Immature natural killer cell (primary cell): Measurements from ENCODE around the gene CCDC102A. TPM values are rescaled to one million over a fixed set of nuclear protein-coding genes. Genes with fewer than 3 reads are reported as not detected.

Experiments
- DNase-seq, 3 donors: peaks; one replicate each; pipeline ENCODE4 v3.0.0; 2022; ENCODE audit warnings: mixed read lengths in 1 of 3
- H3K27ac Mint-ChIP-seq, 6 donors: one replicate each; pipeline ENCODE4 v1.8.0; 2020; ENCODE audit warnings: mixed read lengths in 6 of 6, mild to moderate bottlenecking in 5 of 6, inconsistent platforms in 4 of 6, moderate library complexity in 3 of 6
- H3K27me3 Mint-ChIP-seq, 3 donors: one replicate each; pipeline ENCODE4 v1.8.0; 2020 to 2021; ENCODE audit warnings: low read depth in 3 of 3, mild to moderate bottlenecking in 3 of 3, mixed read lengths in 3 of 3, moderate library complexity in 3 of 3, inconsistent platforms in 1 of 3
- H3K36me3 Mint-ChIP-seq, 3 donors: one replicate each; pipeline ENCODE4 v1.8.0; 2020; ENCODE audit warnings: mixed read lengths in 3 of 3, inconsistent platforms in 2 of 3, mild to moderate bottlenecking in 2 of 3
- H3K4me1 Mint-ChIP-seq, 2 donors: one replicate each; pipeline ENCODE4 v1.8.0; 2020; ENCODE audit warnings: inconsistent platforms in 2 of 2, mild to moderate bottlenecking in 2 of 2, mixed read lengths in 2 of 2, moderate library complexity in 1 of 2
- H3K4me3 Mint-ChIP-seq, 5 donors: one replicate each; pipeline ENCODE4 v1.8.0; 2020; ENCODE audit warnings: mild to moderate bottlenecking in 5 of 5, mixed read lengths in 5 of 5, inconsistent platforms in 3 of 5, moderate library complexity in 3 of 5
- H3K9me3 Mint-ChIP-seq, 6 donors: one replicate each; pipeline ENCODE4 v1.8.0; 2020; ENCODE audit warnings: mild to moderate bottlenecking in 6 of 6, mixed read lengths in 6 of 6, inconsistent platforms in 4 of 6, moderate library complexity in 3 of 6
- polyA plus RNA-seq, 3 donors: library from polyadenylated mRNA; unstranded; fragments of 300-500 nt; fragmentation: Illumina TruSeq; gene quantifications; one replicate each; pipeline ENCODE4 v1.2.3, GENCODE V29; 2021

CCDC102A gene
- polyA plus RNA-seq, 3 donors from 2014 or later = 8.8 to 26.4 (median 13.9) TPM

GRCh38 chr16:57469917-57470470 is 66.4 kb downstream of the CCDC102A start:
- no peak for DNase-seq
- peaks cover 9 to 22% of the 10 kb centered on the region in 2 donors for H3K4me1 Mint-ChIP-seq
- H3K27ac Mint-ChIP-seq = no peak overlapping the region
- no peak overlapping the region for H3K4me3 Mint-ChIP-seq
- H3K27me3 Mint-ChIP-seq = peaks cover 0 to 1% (median 0%) of the 10 kb centered on the region in 3 donors
- no peaks in the 10 kb centered on the region for H3K9me3 Mint-ChIP-seq
- peaks cover 4 to 30% (median 13%) of the 10 kb centered on the region in 3 donors for H3K36me3 Mint-ChIP-seq

GRCh38 chr16:57469046-57469445 is 67.3 kb downstream of the CCDC102A start:
- DNase-seq = no peak
- H3K36me3 Mint-ChIP-seq = peaks cover 8 to 32% (median 13%) of the 10 kb centered on the region in 3 donors
- H3K27ac Mint-ChIP-seq = no peak overlapping the region
- H3K4me1 Mint-ChIP-seq = peaks cover 12 to 30% of the 10 kb centered on the region in 2 donors
- H3K4me3 Mint-ChIP-seq = no peak overlapping the region
- no peaks in the 10 kb centered on the region for H3K9me3 Mint-ChIP-seq
- H3K27me3 Mint-ChIP-seq = peaks cover 0 to 1% (median 0%) of the 10 kb centered on the region in 3 donors

- Mint-ChIP-seq H3K36me3 (peaks cover 8 to 33% (median 13%) of the 10 kb centered on the region in 3 donors), H3K9me3 (no peaks in the 10 kb centered on the region), H3K4me3 (no peak overlapping the region), H3K27ac (no peak overlapping the region), H3K27me3 (peaks cover 0 to 1% (median 0%) of the 10 kb centered on the region in 3 donors), H3K4me1 (peaks cover 19 to 37% of the 10 kb centered on the region in 2 donors)
- DNase-seq = no peak
These were observed 68.0 kb downstream of the CCDC102A start for GRCh38 chr16:57468346-57468745.

- no peak overlapping the region for H3K4me3 Mint-ChIP-seq
- H3K27me3 Mint-ChIP-seq = peaks cover 0 to 9% (median 4%) of the 10 kb centered on the region in 3 donors
- no peaks in the 10 kb centered on the region for H3K9me3 Mint-ChIP-seq
- peaks cover 8 to 28% (median 13%) of the 10 kb centered on the region in 3 donors for H3K36me3 Mint-ChIP-seq
- peak overlapping the region in 3 of 6 donors; percentile 20 to 87 (median 71) for H3K27ac Mint-ChIP-seq
- peaks cover 29 to 47% of the 10 kb centered on the region in 2 donors for H3K4me1 Mint-ChIP-seq
- no peak for DNase-seq
These were observed 71.8 kb downstream of the CCDC102A start for GRCh38 chr16:57464523-57464922.

GRCh38 chr16:57462978-57463362 is 73.4 kb downstream of the CCDC102A start:
- H3K36me3 Mint-ChIP-seq = peaks cover 9 to 18% (median 13%) of the 10 kb centered on the region in 3 donors
- peak overlapping the region; percentile 87 to 99 (median 95) for H3K27ac Mint-ChIP-seq
- peaks cover 29 to 43% of the 10 kb centered on the region in 2 donors for H3K4me1 Mint-ChIP-seq
- peaks cover 0 to 9% (median 4%) of the 10 kb centered on the region in 3 donors for H3K27me3 Mint-ChIP-seq
- H3K4me3 Mint-ChIP-seq = peak overlapping the region; percentile 93 to 100 (median 98)
- no peak for DNase-seq
- H3K9me3 Mint-ChIP-seq = no peaks in the 10 kb centered on the region

GRCh38 chr16:57462209-57462977 is 74.0 kb downstream of the CCDC102A start, which contains the start of gene POLR2C:
POLR2C (plus strand) TSS chr16:57462679; CDS start chr16:57462725, 46 bp downstream.
- H3K27ac Mint-ChIP-seq = peak within 1 kb of the TSS; percentile 87 to 99 (median 96)

More at GRCh38 chr16:57462209-57462977, 74.0 kb downstream of the CCDC102A start, which contains the start of gene POLR2C:
- Mint-ChIP-seq H3K36me3 (peaks cover 3 to 22% (median 13%) of the 10 kb centered on the region in 3 donors), H3K27me3 (peaks cover 0 to 9% (median 4%) of the 10 kb centered on the region in 3 donors), H3K4me1 (peaks cover 29 to 43% of the 10 kb centered on the region in 2 donors), H3K4me3 (peak within 1 kb of the TSS; percentile 93 to 100 (median 98)), H3K9me3 (no peaks in the 10 kb centered on the region)
- DNase-seq = peak; percentile 87 to 90 (median 89)

Other genes with a start within 250 kb of the CCDC102A start
- gene CCL22, start 177.8 kb downstream of the CCDC102A start, polyA plus RNA-seq = not detected
- gene CX3CL1, start 164.1 kb downstream of the CCDC102A start, polyA plus RNA-seq = not detected
- gene CCL17, start 131.8 kb downstream of the CCDC102A start, polyA plus RNA-seq = not detected
- gene CIAPIN1, start 89.2 kb downstream of the CCDC102A start, polyA plus RNA-seq = 10 to 100 TPM; 65.9 to 98.5 (median 68.3) TPM
- gene COQ9, start 89.1 kb downstream of the CCDC102A start, polyA plus RNA-seq = 10 to 100 TPM; 14.6 to 30.3 (median 24.6) TPM
- gene POLR2C, start 73.9 kb downstream of the CCDC102A start, polyA plus RNA-seq = 10 to 100 TPM; 38.9 to 60.9 (median 41.6) TPM
- gene DOK4, start 50.1 kb downstream of the CCDC102A start, polyA plus RNA-seq = 1 to 10 TPM; 2.2 to 3.2 (median 2.8) TPM
- gene ADGRG5, start 6.1 kb upstream of the CCDC102A start, polyA plus RNA-seq = 100 to 1,000 TPM in 1 of 3 donors, 10 to 100 TPM in 2; 43.2 to 124 (median 77.4) TPM
- gene ADGRG1, start 92.1 kb upstream of the CCDC102A start, polyA plus RNA-seq = 100 to 1,000 TPM; 218 to 784 (median 395) TPM
- gene ADGRG3, start 131.7 kb upstream of the CCDC102A start, polyA plus RNA-seq = 10 to 100 TPM; 13.1 to 18.4 (median 15.7) TPM
- gene DRC7, start 158.2 kb upstream of the CCDC102A start, polyA plus RNA-seq = not detected
- 10 to 100 TPM; 21.6 to 43.9 (median 43.1) TPM for gene KATNB1, start 199.2 kb upstream of the CCDC102A start, polyA plus RNA-seq